ENCODE data around the gene GDF7. TPM values are rescaled to one million over a fixed set of nuclear protein-coding genes. Genes with fewer than 3 reads are reported as not detected.
A peak's percentile ranks its signal among the peaks of the same experiment; 100 is the strongest.

GDF7 gene
- total RNA-seq, result 1.1 and 3.7 TPM in 2 replicates
- polyA plus RNA-seq, result 3.9 and 4.1 TPM in 2 replicates
- polyA plus RNA-seq (2011; cell fraction: cytosol; rRNA removed), result 3.7 and 4.2 TPM in 2 replicates
- 12.2 and 14.2 TPM in 2 replicates for polyA plus RNA-seq (2011; cell fraction: nucleus; rRNA removed)
- 4.1 and 14.2 TPM in 2 replicates for polyA plus RNA-seq (2012)
- polyA minus RNA-seq, result 10.6 and 16.9 TPM in 2 replicates
- not detected for polyA minus RNA-seq (2011; cell fraction: cytosol; rRNA and poly(A)+ RNA removed)
- 6.1 and 6.8 TPM in 2 replicates for polyA minus RNA-seq (2011; cell fraction: nucleus; rRNA and poly(A)+ RNA removed)
- Bru-seq, nascent RNA, result percentile 43 among the genes with signal in this experiment
- BruChase-seq, experiment 1, labeled RNA remaining after a 6-hour chase, result percentile 61 among the genes with signal in this experiment
- BruChase-seq, experiment 2, labeled RNA remaining after a 2-hour chase, result percentile 45 among the genes with signal in this experiment
- long read RNA-seq, result 0 reads

- dilution Hi-C loops (cut with MboI; ENCODE audit: extremely low pct_ligation_motif_present, low sequenced_read_pairs) (no loop called here), intact Hi-C loops (cut with micrococcal nuclease) (loop anchor here (5.0 kb wide), 2 partner anchors 81 to 651 kb away; no protein-coding TSS in a partner anchor)
- Histone ChIP-seq H3K27ac (ENCODE audit: insufficient read depth, low read depth, low read length) (no peak within 1 kb of the TSS), H3K4me3 (replicated peaks in 1 of 3; ENCODE audit: insufficient read depth in 1 of 3, low read depth in 1 of 3, low read length in 3 of 3) (peak within 1 kb of the TSS; percentile 19 to 46 (median 26)), H3K9ac (replicated peaks; ENCODE audit: extremely low read depth, insufficient read depth, low read length) (no peak within 1 kb of the TSS), H3K4me2 (ENCODE audit: insufficient read depth, low read length) (peak within 1 kb of the TSS; percentile 53), H4K20me1 (replicated peaks; ENCODE audit: control insufficient read depth, extremely low read depth, insufficient read depth, low read length) (no peaks in the 10 kb centered on the region), H3K4me1 (ENCODE audit: control insufficient read depth, extremely low read depth, insufficient read depth, low read length) (peaks cover 16% of the 10 kb centered on the region), H3K27me3 (ENCODE audit: control insufficient read depth in 2 of 2, insufficient read depth in 2 of 2, low read length in 2 of 2) (peaks cover 58 to 80% of the 10 kb centered on the region in 2 experiments), H3K9me3 (replicated peaks; ENCODE audit: control insufficient read depth, insufficient read depth, low read length) (no peaks in the 10 kb centered on the region), H2AFZ (ENCODE audit: low read depth, low read length) (peak within 1 kb of the TSS; percentile 78), H3K9me1 (replicated peaks; ENCODE audit: control insufficient read depth, extremely low read depth, insufficient read depth, low read length) (no peaks in the 10 kb centered on the region), H3K79me2 (ENCODE audit: control insufficient read depth, insufficient read depth, low read length) (no peaks in the 10 kb centered on the region), H3K36me3 (ENCODE audit: control insufficient read depth in 2 of 2, extremely low read depth in 1 of 2, insufficient read depth in 2 of 2, low read length in 2 of 2) (peaks cover 0 to 2% of the 10 kb centered on the region in 2 experiments)
- ChIA-PET CTCF (interaction anchor here (0.5 to 3.5 kb wide), 11 partner anchors 10 to 297 kb away, joined by 3 to 29 read pairs (median 5); partner anchors contain the start of gene HS1BP3), POLR2A (no interaction called here)
- no TSS peak for BruUV-seq (replicated peaks)
- TF ChIP-seq JUN (IDR thresholded peaks at IDR 0.05; ENCODE audit: borderline replicate concordance, insufficient read depth, insufficient read length, low read depth) (no peak), POLR2AphosphoS5 (IDR thresholded peaks at IDR 0.05; ENCODE audit: insufficient read depth, low read depth, low read length) (peak; percentile 70), MAX (IDR thresholded peaks at IDR 0.05; ENCODE audit: insufficient read depth, insufficient read length) (no peak), GATA2 (IDR thresholded peaks at IDR 0.05; ENCODE audit: insufficient read depth, insufficient read length, low read depth, low read length) (no peak), POLR2A (IDR thresholded peaks at IDR 0.05; ENCODE audit: low read depth, low read length) (no peak), EZH2 (IDR thresholded peaks at IDR 0.05; ENCODE audit: borderline replicate concordance, low read depth, low read length, severe bottlenecking) (peak; percentile 92), FOS (IDR thresholded peaks at IDR 0.05; ENCODE audit: borderline replicate concordance, insufficient read depth, low read length) (no peak), MYC (IDR thresholded peaks at IDR 0.05; ENCODE audit: low read depth, low read length) (no peak)
- TF ChIP-seq, protein P1, sequence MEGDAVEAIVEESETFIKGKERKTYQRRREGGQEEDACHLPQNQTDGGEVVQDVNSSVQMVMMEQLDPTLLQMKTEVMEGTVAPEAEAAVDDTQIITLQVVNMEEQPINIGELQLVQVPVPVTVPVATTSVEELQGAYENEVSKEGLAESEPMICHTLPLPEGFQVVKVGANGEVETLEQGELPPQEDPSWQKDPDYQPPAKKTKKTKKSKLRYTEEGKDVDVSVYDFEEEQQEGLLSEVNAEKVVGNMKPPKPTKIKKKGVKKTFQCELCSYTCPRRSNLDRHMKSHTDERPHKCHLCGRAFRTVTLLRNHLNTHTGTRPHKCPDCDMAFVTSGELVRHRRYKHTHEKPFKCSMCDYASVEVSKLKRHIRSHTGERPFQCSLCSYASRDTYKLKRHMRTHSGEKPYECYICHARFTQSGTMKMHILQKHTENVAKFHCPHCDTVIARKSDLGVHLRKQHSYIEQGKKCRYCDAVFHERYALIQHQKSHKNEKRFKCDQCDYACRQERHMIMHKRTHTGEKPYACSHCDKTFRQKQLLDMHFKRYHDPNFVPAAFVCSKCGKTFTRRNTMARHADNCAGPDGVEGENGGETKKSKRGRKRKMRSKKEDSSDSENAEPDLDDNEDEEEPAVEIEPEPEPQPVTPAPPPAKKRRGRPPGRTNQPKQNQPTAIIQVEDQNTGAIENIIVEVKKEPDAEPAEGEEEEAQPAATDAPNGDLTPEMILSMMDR (IDR thresholded peaks at IDR 0.05; ENCODE audit: extremely low read depth in 1 of 2, insufficient read depth in 1 of 2, low read depth in 1 of 2, low read length in 2 of 2), result peak in 1 of 2 donors; percentile 48
- DNase-seq (ENCODE audit: low read depth, low spot score), result peak; percentile 79
- peak; percentile 55 for FAIRE-seq
Observed at GRCh38 chr2:20666304-20667150, at the start of gene GDF7. Gene GDF7, plus strand, starts transcription at chr2:20667144. Its CDS starts 96 bp downstream, at chr2:20667240.
